ENCODE measurements around the gene BORCS6.

DNA sequence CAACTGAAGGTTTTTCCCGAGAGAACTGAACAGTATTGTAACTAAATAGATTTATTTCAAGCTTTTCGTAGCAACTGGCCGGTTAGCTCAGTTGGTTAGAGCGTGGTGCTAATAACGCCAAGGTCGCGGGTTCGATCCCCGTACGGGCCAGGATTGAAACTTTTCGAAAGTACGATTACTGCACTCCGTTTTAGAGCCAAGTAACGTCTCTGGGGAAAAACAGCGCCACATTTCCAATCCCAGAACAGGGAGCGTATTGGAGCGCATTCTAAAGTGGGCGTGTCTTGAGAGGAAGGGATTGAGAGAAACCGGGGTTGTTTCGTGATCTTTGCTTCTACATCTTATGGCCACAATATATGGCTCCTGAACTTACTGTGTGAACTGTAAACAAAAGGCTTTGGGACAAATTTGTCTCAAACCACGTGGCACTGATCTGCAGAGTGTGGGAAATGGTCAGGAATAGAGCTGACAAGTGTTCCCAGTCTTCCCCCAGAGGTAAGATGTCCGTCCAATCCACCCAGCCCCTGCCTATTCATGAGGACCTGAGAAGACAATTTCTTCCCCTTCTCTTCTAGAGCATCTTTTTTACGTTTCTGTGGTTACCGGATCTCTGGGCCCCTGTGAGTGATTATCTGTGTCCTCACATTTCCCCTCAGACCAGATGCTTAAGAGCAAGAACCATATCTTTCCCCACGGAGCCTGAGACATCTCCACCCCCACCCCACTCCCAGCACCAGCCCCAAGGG, 2.3 kb downstream of the BORCS6 start:
- TF ChIP-seq POLR2A (IDR thresholded peaks at IDR 0.05; ENCODE audit: low read length) (peak; percentile 47), GATA1 (IDR thresholded peaks at IDR 0.05; ENCODE audit: low read depth, low read length) (no peak)

Measured in erythroblast (primary cell).